KMS-11 (cell line): ENCODE measurements around the gene KIAA1958.

Experiments
- H2AFZ ChIP-seq: fragments of 200-600 bp; sonication (generic); 2 replicates; pipeline ENCODE4 v1.6.1; 2016; ENCODE audit warnings: antibody characterized with exemption, mixed run types, low read depth
- H3K27ac ChIP-seq: fragments of 200-600 bp; sonication (generic); 2 replicates; pipeline ENCODE4 v1.6.1; 2016; ENCODE audit warnings: mild to moderate bottlenecking, mixed run types
- H3K27me3 ChIP-seq: fragments of 200-600 bp; sonication (generic); 2 replicates; pipeline ENCODE4 v1.6.1; 2017; ENCODE audit warnings: mild to moderate bottlenecking, low read depth, mixed run types, moderate library complexity; ENCODE audit not compliant: insufficient read depth
- H3K36me3 ChIP-seq: fragments of 200-600 bp; sonication (generic); 2 replicates; pipeline ENCODE4 v1.6.1; 2017; ENCODE audit warnings: mild to moderate bottlenecking, mixed run types; ENCODE audit not compliant: insufficient read depth
- H3K4me1 ChIP-seq: fragments of 200-600 bp; sonication (generic); 2 replicates; pipeline ENCODE4 v1.6.1; 2016; ENCODE audit warnings: mild to moderate bottlenecking, low read depth, mixed run types; ENCODE audit not compliant: poor library complexity, severe bottlenecking
- H3K4me2 ChIP-seq: fragments of 200-600 bp; sonication (generic); 2 replicates; pipeline ENCODE4 v1.7.0; 2016; ENCODE audit warnings: mild to moderate bottlenecking, mixed run types
- H3K4me3 ChIP-seq: fragments of 200-600 bp; sonication (generic); IDR thresholded peaks from 2 replicates; pipeline ENCODE4 v1.6.1; 2017; ENCODE audit warnings: low read depth, low read length, mixed read lengths; ENCODE audit not compliant: insufficient read depth
- H3K79me2 ChIP-seq: fragments of 200-600 bp; sonication (generic); 2 replicates; pipeline ENCODE4 v1.6.1; 2016; ENCODE audit warnings: low read depth, mixed run types; ENCODE audit not compliant: insufficient read depth
- H3K9ac ChIP-seq: fragments of 200-600 bp; sonication (generic); 2 replicates; pipeline ENCODE4 v1.6.1; 2016; ENCODE audit warnings: mild to moderate bottlenecking, mixed run types
- H4K20me1 ChIP-seq: fragments of 200-600 bp; sonication (generic); 2 replicates; pipeline ENCODE4 v1.6.1; 2016; ENCODE audit warnings: mild to moderate bottlenecking, mixed run types; ENCODE audit not compliant: insufficient read depth
- TF ChIP-seq, protein P1 (sequence below): fragments of 200-600 bp; sonication (generic); conservative IDR thresholded peaks from 2 replicates; pipeline ENCODE4 v1.6.1; 2017; ENCODE audit warnings: low read depth, mild to moderate bottlenecking, antibody characterized with exemption, low read length, moderate library complexity, mixed read lengths

KIAA1958 gene

DNA sequence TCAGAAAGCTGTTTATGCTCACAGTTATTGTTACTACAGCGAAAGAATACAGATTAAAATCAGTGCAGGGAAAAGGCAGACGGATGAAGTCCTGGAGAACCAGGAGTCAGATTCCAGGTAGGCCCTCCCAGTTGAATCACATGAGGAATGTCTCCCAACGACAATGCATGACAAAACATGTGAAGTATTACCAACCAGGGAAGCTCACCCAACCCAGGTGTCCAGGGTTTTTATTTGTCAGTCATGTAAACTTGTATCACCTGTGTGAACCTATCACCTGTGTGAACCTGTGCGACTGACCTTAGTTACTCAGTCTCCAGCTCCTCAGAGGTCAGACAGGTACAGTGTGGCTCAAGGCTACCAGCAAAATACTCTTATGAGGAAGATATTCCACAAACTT, 63.9 kb downstream of the KIAA1958 start:
- Histone ChIP-seq H2AFZ (no peak overlapping the region), H3K4me2 (no peak overlapping the region), H3K4me3 (no peak overlapping the region), H3K36me3 (no peaks in the 10 kb centered on the region), H3K9ac (no peak overlapping the region), H3K4me1 (peaks cover 5% of the 10 kb centered on the region), H3K27ac (no peak overlapping the region), H3K27me3 (no peaks in the 10 kb centered on the region), H4K20me1 (no peaks in the 10 kb centered on the region), H3K79me2 (no peaks in the 10 kb centered on the region)
- TF ChIP-seq, protein P1, sequence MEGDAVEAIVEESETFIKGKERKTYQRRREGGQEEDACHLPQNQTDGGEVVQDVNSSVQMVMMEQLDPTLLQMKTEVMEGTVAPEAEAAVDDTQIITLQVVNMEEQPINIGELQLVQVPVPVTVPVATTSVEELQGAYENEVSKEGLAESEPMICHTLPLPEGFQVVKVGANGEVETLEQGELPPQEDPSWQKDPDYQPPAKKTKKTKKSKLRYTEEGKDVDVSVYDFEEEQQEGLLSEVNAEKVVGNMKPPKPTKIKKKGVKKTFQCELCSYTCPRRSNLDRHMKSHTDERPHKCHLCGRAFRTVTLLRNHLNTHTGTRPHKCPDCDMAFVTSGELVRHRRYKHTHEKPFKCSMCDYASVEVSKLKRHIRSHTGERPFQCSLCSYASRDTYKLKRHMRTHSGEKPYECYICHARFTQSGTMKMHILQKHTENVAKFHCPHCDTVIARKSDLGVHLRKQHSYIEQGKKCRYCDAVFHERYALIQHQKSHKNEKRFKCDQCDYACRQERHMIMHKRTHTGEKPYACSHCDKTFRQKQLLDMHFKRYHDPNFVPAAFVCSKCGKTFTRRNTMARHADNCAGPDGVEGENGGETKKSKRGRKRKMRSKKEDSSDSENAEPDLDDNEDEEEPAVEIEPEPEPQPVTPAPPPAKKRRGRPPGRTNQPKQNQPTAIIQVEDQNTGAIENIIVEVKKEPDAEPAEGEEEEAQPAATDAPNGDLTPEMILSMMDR = no peak

DNA sequence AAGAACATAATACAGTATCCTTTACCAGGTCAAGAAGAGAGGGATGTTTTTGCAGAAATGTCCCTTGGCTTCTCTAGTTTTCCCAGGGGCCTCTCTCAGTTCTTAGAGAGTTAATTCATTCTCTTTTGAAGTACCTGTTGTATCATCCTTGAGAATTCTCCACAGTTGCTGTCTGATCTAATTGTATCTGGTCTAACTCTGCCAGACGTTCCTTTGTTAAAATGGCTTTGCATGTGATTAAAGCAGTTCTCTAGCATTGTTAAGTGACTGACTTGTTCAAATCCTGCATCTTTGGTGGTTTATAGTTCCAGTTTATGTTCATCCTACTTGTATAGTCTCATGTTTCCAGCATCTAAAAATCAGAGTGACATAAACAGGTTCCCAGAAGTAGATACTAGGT, 65.0 kb downstream of the KIAA1958 start:
- Histone ChIP-seq H3K4me1 (no peaks in the 10 kb centered on the region), H3K4me2 (no peak overlapping the region), H3K27ac (no peak overlapping the region), H2AFZ (no peak overlapping the region), H3K79me2 (no peaks in the 10 kb centered on the region), H3K4me3 (no peak overlapping the region), H3K9ac (no peak overlapping the region), H3K36me3 (no peaks in the 10 kb centered on the region), H3K27me3 (no peaks in the 10 kb centered on the region), H4K20me1 (no peaks in the 10 kb centered on the region)
- TF ChIP-seq, protein P1 = no peak

GRCh38 chr9:112552229-112553056, 65.8 kb downstream of the KIAA1958 start:
- Histone ChIP-seq H3K4me2 (no peak overlapping the region), H2AFZ (no peak overlapping the region), H3K79me2 (no peaks in the 10 kb centered on the region), H3K27ac (no peak overlapping the region), H3K36me3 (no peaks in the 10 kb centered on the region), H3K4me1 (no peaks in the 10 kb centered on the region), H4K20me1 (no peaks in the 10 kb centered on the region), H3K4me3 (no peak overlapping the region), H3K27me3 (no peaks in the 10 kb centered on the region), H3K9ac (no peak overlapping the region)
- TF ChIP-seq, protein P1 = no peak

GRCh38 chr9:112553256-112553826, 66.7 kb downstream of the KIAA1958 start:
- Histone ChIP-seq H3K4me3 (no peak overlapping the region), H3K79me2 (no peaks in the 10 kb centered on the region), H3K36me3 (no peaks in the 10 kb centered on the region), H3K9ac (no peak overlapping the region), H2AFZ (no peak overlapping the region), H3K27ac (no peak overlapping the region), H3K27me3 (no peaks in the 10 kb centered on the region), H4K20me1 (no peaks in the 10 kb centered on the region), H3K4me2 (no peak overlapping the region), H3K4me1 (no peaks in the 10 kb centered on the region)
- TF ChIP-seq, protein P1 = no peak
